HG02571 (cell line): ENCODE measurements around the gene CLHC1.
"Not testable (repeated sequence)": the region's sequence is repeated elsewhere in the genome, so short reads cannot be mapped to it uniquely, and the experiment has no call there.

ENCODE experiments used
- ATAC-seq: cut with Tn5 transposase; IDR thresholded peaks from one replicate; pipeline ENCODE4 v1.9.1; 2021; ENCODE audit warnings: mild to moderate bottlenecking, moderate library complexity; ENCODE audit not compliant: unreplicated experiment

CLHC1 gene

GRCh38 chr2:55137024-55137958 is 94.8 kb downstream of the CLHC1 start:
- no peak for ATAC-seq

- no peak for ATAC-seq
These were observed 96.0 kb downstream of the CLHC1 start for GRCh38 chr2:55136138-55136541.

- no peak for ATAC-seq
These were observed 96.6 kb downstream of the CLHC1 start for GRCh38 chr2:55135491-55135890.

GRCh38 chr2:55134316-55134706 is 97.8 kb downstream of the CLHC1 start:
- peak; percentile 18 for ATAC-seq

- ATAC-seq = peak; percentile 69
These were observed 98.4 kb downstream of the CLHC1 start for GRCh38 chr2:55133467-55134315.

- ATAC-seq = no peak
These were observed 101.2 kb downstream of the CLHC1 start for GRCh38 chr2:55130849-55131248.

GRCh38 chr2:55126643-55127042 is 105.5 kb downstream of the CLHC1 start:
- ATAC-seq = not testable (repeated sequence)
